IMR-90 (cell line): ENCODE data around the gene EIF5A2. TPM values are rescaled to one million over a fixed set of nuclear protein-coding genes. Genes with fewer than 3 reads are reported as not detected.
A peak's percentile ranks its signal among the peaks of the same experiment; 100 is the strongest.

Source experiments
- ATAC-seq: fragments of 200-7000 bp; cut with Tn5 transposase; 2 replicates; pipeline ENCODE4 v1.9.1; 2020; ENCODE audit warnings: low read depth, mild to moderate bottlenecking, moderate library complexity
- BruUV-seq: library from RNA; stranded (reverse); fragments of 400-500 nt; replicated peaks from 2 replicates; lab custom pipeline; 2021; lab: Mats Ljungman, UMichigan
- CTCF ChIA-PET: fragments of 300-600 bp; formaldehyde crosslinking; extraction: SDS; loops from one replicate; lab custom pipeline; 2021; ENCODE audit warnings: antibody characterized with exemption; lab: Yijun Ruan, JAX
- POLR2A ChIA-PET: fragments of 300-600 bp; sonication (Branson Sonifier 250); formaldehyde crosslinking; loops from one replicate; lab custom pipeline; 2022; ENCODE audit warnings: antibody characterized with exemption; ENCODE audit not compliant: unreplicated experiment; lab: Charles Lee
- DNase-seq: peaks from one replicate; pipeline ENCODE4 v3.0.0; 2013
- H2AFZ ChIP-seq: replicated peaks from 2 replicates; pipeline ENCODE3; 2013; ENCODE audit warnings: low read length, mild to moderate bottlenecking; ENCODE audit not compliant: poor library complexity
- H2AK5ac ChIP-seq: 2 replicates; pipeline ENCODE4 v1.6.1; 2013; ENCODE audit warnings: low read depth, low read length, inconsistent platforms
- H2AK9ac ChIP-seq: replicated peaks from 2 replicates; pipeline ENCODE3; 2013; ENCODE audit warnings: mild to moderate bottlenecking, low read depth, low read length, moderate library complexity; ENCODE audit not compliant: poor library complexity
- H2BK120ac ChIP-seq: 2 replicates; pipeline ENCODE4 v1.6.1; 2013; ENCODE audit warnings: low read depth, low read length, inconsistent platforms
- H2BK15ac ChIP-seq: 3 replicates; pipeline ENCODE4 v1.6.1; 2013; ENCODE audit warnings: low read depth, low read length, inconsistent platforms
- H2BK20ac ChIP-seq: 2 replicates; pipeline ENCODE4 v1.6.1; 2013; ENCODE audit warnings: low read depth, mild to moderate bottlenecking, inconsistent platforms, low read length, moderate library complexity
- H2BK5ac ChIP-seq: 2 replicates; pipeline ENCODE4 v1.6.1; 2013; ENCODE audit warnings: mild to moderate bottlenecking, low read depth, low read length, inconsistent platforms; ENCODE audit not compliant: poor library complexity, severe bottlenecking
- H3K14ac ChIP-seq: replicated peaks from 2 replicates; pipeline ENCODE4 v1.6.1; 2013; ENCODE audit warnings: low read depth, low read length, inconsistent platforms
- H3K18ac ChIP-seq: 2 replicates; pipeline ENCODE4 v1.6.1; 2013; ENCODE audit warnings: low read depth, low read length, control low read depth
- H3K23ac ChIP-seq: 2 replicates; pipeline ENCODE4 v1.6.1; 2013; ENCODE audit warnings: low read depth, low read length, inconsistent platforms
- H3K27ac ChIP-seq: 2 replicates; pipeline ENCODE4 v1.5.1; 2013; ENCODE audit warnings: mild to moderate bottlenecking, control low read depth, low read length; ENCODE audit not compliant: insufficient read depth
- H3K27me3 ChIP-seq: 2 replicates; pipeline ENCODE4 v1.6.1; 2013; ENCODE audit warnings: low read length; ENCODE audit not compliant: control insufficient read depth, insufficient read depth
- H3K36me3 ChIP-seq: 2 replicates; pipeline ENCODE4 v1.6.1; 2013; ENCODE audit warnings: low read length, mixed read lengths; ENCODE audit not compliant: control insufficient read depth, insufficient read depth
- H3K4ac ChIP-seq: 2 replicates; pipeline ENCODE4 v1.6.1; 2013; ENCODE audit warnings: low read depth, low read length, inconsistent platforms
- H3K4me1 ChIP-seq: 2 replicates; pipeline ENCODE4 v1.6.1; 2013; ENCODE audit warnings: low read length, mixed read lengths; ENCODE audit not compliant: control insufficient read depth, insufficient read depth
- H3K4me2 ChIP-seq: 2 replicates; pipeline ENCODE4 v1.6.1; 2013; ENCODE audit warnings: low read depth, mild to moderate bottlenecking, control low read depth, low read length, moderate library complexity
- H3K4me3 ChIP-seq: 2 replicates; pipeline ENCODE4 v1.5.1; 2013; ENCODE audit warnings: low read depth, mild to moderate bottlenecking, control low read depth, low read length, moderate library complexity; ENCODE audit not compliant: insufficient read depth
- H3K56ac ChIP-seq: 2 replicates; pipeline ENCODE4 v1.6.1; 2013; ENCODE audit warnings: low read length, inconsistent platforms; ENCODE audit not compliant: insufficient read depth; ENCODE audit errors: extremely low read depth
- H3K79me1 ChIP-seq, 2 experiments: 2 replicates each; pipeline ENCODE4 v1.6.1; 2013; ENCODE audit warnings: low read length in 2 of 2, inconsistent platforms in 1 of 2, low read depth in 1 of 2
- H3K9ac ChIP-seq: 2 replicates; pipeline ENCODE4 v1.6.1; 2013; ENCODE audit warnings: low read depth, low read length, control low read depth
- H3K9me1 ChIP-seq: 2 replicates; pipeline ENCODE4 v1.6.1; 2013; ENCODE audit warnings: low read length, inconsistent platforms; ENCODE audit not compliant: insufficient read depth
- H3K9me3 ChIP-seq: 2 replicates; pipeline ENCODE4 v1.6.1; 2013; ENCODE audit warnings: low read length; ENCODE audit not compliant: control insufficient read depth, insufficient read depth
- H4K20me1 ChIP-seq: 2 replicates; pipeline ENCODE4 v1.6.1; 2013; ENCODE audit warnings: low read length, inconsistent platforms; ENCODE audit not compliant: insufficient read depth
- H4K5ac ChIP-seq: 2 replicates; pipeline ENCODE4 v1.6.1; 2013; ENCODE audit warnings: mild to moderate bottlenecking, low read depth, low read length, control low read depth
- H4K8ac ChIP-seq, 2 experiments: 2 replicates each; pipeline ENCODE4 v1.6.1; 2013; ENCODE audit warnings: low read depth in 2 of 2, low read length in 2 of 2, control low read depth in 1 of 2, inconsistent platforms in 1 of 2
- H4K91ac ChIP-seq: 2 replicates; pipeline ENCODE4 v1.6.1; 2013; ENCODE audit warnings: low read depth, low read length, inconsistent platforms; ENCODE audit not compliant: insufficient read depth
- BHLHE40 ChIP-seq: fragments of 150-350 bp; IDR thresholded peaks from 2 replicates; pipeline ENCODE4 v1.6.1; 2016; ENCODE audit warnings: mild to moderate bottlenecking, low read depth, low read length
- CEBPB ChIP-seq: IDR thresholded peaks from 2 replicates; pipeline ENCODE4 v1.6.1; 2012; ENCODE audit warnings: low read depth, low read length, improper control_type of control experiment
- CHD1 ChIP-seq: IDR thresholded peaks from 2 replicates; pipeline ENCODE4 v1.6.1; 2012; ENCODE audit warnings: low read depth, low read length, improper control_type of control experiment
- CTCF ChIP-seq: conservative IDR thresholded peaks from 2 replicates; pipeline ENCODE4 v1.5.1; 2012; ENCODE audit warnings: mild to moderate bottlenecking, low read depth, low read length, improper control_type of control experiment
- ELK1 ChIP-seq: fragments of 150-350 bp; IDR thresholded peaks from 2 replicates; pipeline ENCODE4 v1.6.1; 2016; ENCODE audit warnings: low read depth, mild to moderate bottlenecking, low read length, moderate library complexity, borderline replicate concordance
- FOS ChIP-seq: fragments of 150-350 bp; IDR thresholded peaks from 2 replicates; pipeline ENCODE4 v1.6.1; 2016; ENCODE audit warnings: low read depth, low read length
- MAFK ChIP-seq: IDR thresholded peaks from 2 replicates; pipeline ENCODE4 v1.6.1; 2012; ENCODE audit warnings: low read depth, low read length, improper control_type of control experiment
- MAZ ChIP-seq: IDR thresholded peaks from 2 replicates; pipeline ENCODE4 v1.6.1; 2012; ENCODE audit warnings: low read depth, mild to moderate bottlenecking, low read length, improper control_type of control experiment, moderate library complexity, borderline replicate concordance
- MXI1 ChIP-seq: IDR thresholded peaks from 2 replicates; pipeline ENCODE4 v1.6.1; 2012; ENCODE audit warnings: low read depth, mild to moderate bottlenecking, low read length, moderate library complexity, borderline replicate concordance
- NFE2L2 ChIP-seq: fragments of 150-350 bp; IDR thresholded peaks from 2 replicates; pipeline ENCODE4 v1.6.1; 2016; ENCODE audit warnings: low read depth, mild to moderate bottlenecking, low read length
- POLR2A ChIP-seq: IDR thresholded peaks from 2 replicates; pipeline ENCODE4 v1.6.1; 2012; ENCODE audit warnings: mild to moderate bottlenecking, low read depth, low read length
- RAD21 ChIP-seq: IDR thresholded peaks from 2 replicates; pipeline ENCODE4 v1.6.1; 2012; ENCODE audit warnings: low read length, improper control_type of control experiment
- RCOR1 ChIP-seq: IDR thresholded peaks from 2 replicates; pipeline ENCODE4 v1.6.1; 2012; ENCODE audit warnings: mild to moderate bottlenecking, low read length, improper control_type of control experiment; ENCODE audit not compliant: insufficient replicate concordance
- RFX5 ChIP-seq: IDR thresholded peaks from 2 replicates; pipeline ENCODE4 v1.8.0; 2012; ENCODE audit warnings: low read depth, mild to moderate bottlenecking, low read length, moderate library complexity
- SMC3 ChIP-seq: fragments of 150-350 bp; IDR thresholded peaks from 2 replicates; pipeline ENCODE4 v1.6.1; 2016; ENCODE audit warnings: low read depth, mild to moderate bottlenecking, antibody characterized with exemption, low read length, moderate library complexity
- USF2 ChIP-seq: fragments of 150-350 bp; IDR thresholded peaks from 2 replicates; pipeline ENCODE4 v1.6.1; 2017; ENCODE audit warnings: mild to moderate bottlenecking, antibody characterized with exemption, low read length, low read depth
- WGBS, 2 experiments: methylation state at CpG; one replicate each; pipeline versions ENCODE4 v1.1.5 to v1.1.7; 2013; ENCODE audit warnings: missing lambda C conversion rate in 2 of 2; ENCODE audit not compliant: insufficient read length in 1 of 2; ENCODE audit errors: extremely low coverage in 2 of 2; 5-methylcytosine and 5-hydroxymethylcytosine counted together
- dilution Hi-C: fragments of 300-500 bp; cut with HindIII; formaldehyde crosslinking; loops from one replicate; pipeline ENCODE4 v1.14.3; 2018; ENCODE audit warnings: low sequenced_read_pairs; ENCODE audit not compliant: unreplicated experiment
- in situ Hi-C: fragments of 300-500 bp; cut with MboI; formaldehyde crosslinking; loops from 3 replicates; pipeline ENCODE4 v1.14.3; 2019; ENCODE audit warnings: low sequenced_read_pairs, inconsistent platforms, mixed read lengths
- intact Hi-C: fragments of 100-400 bp; cut with micrococcal nuclease; formaldehyde crosslinking; loops from 2 replicates; pipeline ENCODE4 v1.10.0; 2022
- polyA plus RNA-seq, 3 experiments: library from polyadenylated mRNA; depleted of rRNA; stranded (reverse); fragments of >200 nt; gene quantifications; 2 replicates each; pipeline ENCODE4 v1.2.3, GENCODE V29; 2012; ENCODE audit warnings: low replicate concordance in 1 of 3
- total RNA-seq: library from RNA; depleted of rRNA; stranded (reverse); fragments of >200 nt; gene quantifications from 2 replicates; pipeline ENCODE4 v1.2.3, GENCODE V29; 2012

Gene EIF5A2
- total and polyA plus RNA-seq, 2 of the 4 experiments (the other 2 are of a cell fraction), result 7.7 to 7.8 TPM

- no peak overlapping the region for H2AK9ac ChIP-seq
- H4K91ac ChIP-seq, result no peak overlapping the region
- no peaks in the 10 kb centered on the region for H3K79me1 ChIP-seq
- in situ Hi-C loops (no loop called here), intact Hi-C loops (loop anchor here (1.0 to 10.0 kb wide), 3 partner anchors 434 to 664 kb away; partner anchors contain the start of gene PHC3), dilution Hi-C loops (no loop called here)
- no peaks in the 10 kb centered on the region for H3K9me3 ChIP-seq
- BruUV-seq, result no TSS peak
- no peak overlapping the region for H2BK120ac ChIP-seq
- no peak overlapping the region for H4K5ac ChIP-seq
- H3K9ac ChIP-seq, result no peak overlapping the region
- no peaks in the 10 kb centered on the region for H3K9me1 ChIP-seq
- H3K18ac ChIP-seq, result no peak overlapping the region
- no peaks in the 10 kb centered on the region for H3K36me3 ChIP-seq
- DNase-seq, result peak; percentile 52
- TF ChIP-seq CTCF (peak; percentile 65), CHD1 (no peak), RFX5 (no peak), CEBPB (no peak), POLR2A (no peak), RCOR1 (no peak), SMC3 (peak; percentile 63), MXI1 (no peak), BHLHE40 (no peak), FOS (no peak), MAZ (no peak), ELK1 (no peak), RAD21 (peak; percentile 63), NFE2L2 (no peak), USF2 (no peak), MAFK (no peak)
- no peak overlapping the region for H3K4ac ChIP-seq
- H4K8ac ChIP-seq, result no peak overlapping the region; a peak in 1 of 4 replicates
- no peaks in the 10 kb centered on the region; the same call in 1 of the 2 replicates for H3K27me3 ChIP-seq
- H2BK5ac ChIP-seq, result no peak overlapping the region
- WGBS, 2 experiments, result no CpG with 5 or more reads among the region's 2 CpGs
- H2AK5ac ChIP-seq, result no peak overlapping the region
- no peak overlapping the region for H3K56ac ChIP-seq
- no peak overlapping the region for H3K27ac ChIP-seq
- ChIA-PET CTCF (interaction anchor here (0.6 to 1.3 kb wide), 8 partner anchors 9 to 1628 kb away, joined by 3 to 6 read pairs (median 3); no protein-coding TSS in a partner anchor), POLR2A (no interaction called here)
- no peak overlapping the region for H3K23ac ChIP-seq
- H2BK15ac ChIP-seq, result no peak overlapping the region
- H3K4me1 ChIP-seq, result no peaks in the 10 kb centered on the region
- H2AFZ ChIP-seq, result no peak overlapping the region
- no peak overlapping the region for H3K4me3 ChIP-seq
- no peaks in the 10 kb centered on the region for H4K20me1 ChIP-seq
- H3K14ac ChIP-seq, result no peak overlapping the region
- peak; percentile 67; the same call in 1 of the 2 replicates for ATAC-seq
- no peak overlapping the region for H2BK20ac ChIP-seq
- H3K4me2 ChIP-seq, result no peak overlapping the region
Measured at GRCh38 chr3:170848292-170848917, 60.0 kb downstream of the EIF5A2 start.
